Epidermal melanocyte (primary cell): Measurements from ENCODE around the gene ROPN1B.
"Not testable (repeated sequence)": the region's sequence is repeated elsewhere in the genome, so short reads cannot be mapped to it uniquely, and the experiment has no call there.

Source experiments
- DNase-seq: peaks from one replicate; pipeline ENCODE4 v3.0.0; 2011; ENCODE audit warnings: low spot score; ENCODE audit not compliant: insufficient read length

ROPN1B gene

GRCh38 chr3:125957674-125958510, 11.1 kb upstream of the ROPN1B start:
- DNase-seq = no peak

GRCh38 chr3:125958511-125959316, 10.3 kb upstream of the ROPN1B start:
- DNase-seq = no peak

GRCh38 chr3:125959317-125960065, 9.5 kb upstream of the ROPN1B start:
- DNase-seq = no peak

- no peak for DNase-seq
These were observed 8.9 kb upstream of the ROPN1B start for GRCh38 chr3:125960066-125960424.

- DNase-seq = no peak
These were observed 8.3 kb upstream of the ROPN1B start for GRCh38 chr3:125960456-125961288.

GRCh38 chr3:125961289-125961589, 7.7 kb upstream of the ROPN1B start:
- DNase-seq = no peak

GRCh38 chr3:125963834-125964233, 5.1 kb upstream of the ROPN1B start:
- not testable (repeated sequence) for DNase-seq

GRCh38 chr3:125965505-125965904, 3.5 kb upstream of the ROPN1B start:
- no peak for DNase-seq

- DNase-seq = no peak
These were observed 1.8 kb upstream of the ROPN1B start for GRCh38 chr3:125967156-125967555.

- DNase-seq = not testable (repeated sequence)
These were observed 857 bp upstream of the ROPN1B start for GRCh38 chr3:125968121-125968520.

- DNase-seq = not testable (repeated sequence)
These were observed 3.3 kb downstream of the ROPN1B start for GRCh38 chr3:125971997-125972944.

- peak; percentile 49 for DNase-seq
These were observed 6.4 kb downstream of the ROPN1B start for GRCh38 chr3:125975245-125976002.

- not testable (repeated sequence) for DNase-seq
These were observed 7.0 kb downstream of the ROPN1B start for GRCh38 chr3:125976003-125976390.

- not testable (repeated sequence) for DNase-seq
These were observed 8.1 kb downstream of the ROPN1B start for GRCh38 chr3:125977104-125977503.

- not testable (repeated sequence) for DNase-seq
These were observed 16.0 kb downstream of the ROPN1B start for GRCh38 chr3:125984951-125985350.

- peak; percentile 62 for DNase-seq
These were observed 21.4 kb downstream of the ROPN1B start for GRCh38 chr3:125990253-125990970.

GRCh38 chr3:125996751-125997150, 27.8 kb downstream of the ROPN1B start:
- DNase-seq = not testable (repeated sequence)

GRCh38 chr3:126002189-126002588, 33.2 kb downstream of the ROPN1B start:
- no peak for DNase-seq
